HG03457 (cell line): ENCODE results near the gene MARVELD3.
"Not testable (repeated sequence)": the region's sequence is repeated elsewhere in the genome, so short reads cannot be mapped to it uniquely, and the experiment has no call there.

Source experiments
- ATAC-seq: cut with Tn5 transposase; IDR thresholded peaks from one replicate; pipeline ENCODE4 v1.9.1; 2021; ENCODE audit warnings: moderate number of reproducible peaks; ENCODE audit not compliant: unreplicated experiment

MARVELD3 gene

DNA sequence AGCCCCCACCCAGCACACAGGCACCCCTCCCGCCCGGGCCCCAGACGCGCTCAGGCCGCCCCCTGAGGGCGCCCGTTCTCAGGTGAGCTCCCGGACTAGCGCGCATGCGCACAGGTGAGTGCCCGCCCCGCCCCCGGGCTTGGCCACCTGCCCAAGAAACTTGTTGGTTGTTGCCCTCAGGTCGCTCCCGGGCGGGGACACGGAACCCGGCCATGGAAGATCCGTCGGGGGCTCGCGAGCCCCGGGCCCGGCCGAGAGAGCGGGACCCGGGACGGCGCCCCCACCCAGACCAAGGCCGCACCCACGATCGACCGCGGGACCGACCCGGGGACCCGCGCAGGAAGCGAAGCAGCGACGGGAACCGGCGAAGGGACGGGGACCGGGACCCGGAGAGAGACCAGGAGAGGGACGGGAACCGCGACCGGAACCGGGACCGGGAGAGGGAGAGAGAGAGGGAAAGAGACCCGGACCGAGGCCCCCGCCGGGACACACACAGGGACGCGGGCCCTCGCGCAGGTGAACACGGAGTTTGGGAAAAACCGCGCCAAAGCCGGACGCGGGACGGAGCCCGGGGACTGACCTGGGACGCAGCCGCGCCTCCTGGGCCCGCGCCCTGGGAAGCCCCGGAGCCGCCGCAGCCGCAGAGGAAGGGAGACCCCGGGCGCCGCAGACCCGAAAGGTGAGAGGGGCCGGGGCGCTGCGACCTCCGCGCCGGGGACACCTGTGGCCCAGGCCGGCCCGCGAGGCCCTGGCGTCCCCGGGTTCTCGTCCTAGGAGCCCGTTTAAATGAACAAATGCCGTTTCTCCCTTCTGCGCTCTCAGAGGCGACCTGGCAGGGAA lies at the start of gene MARVELD3:
TSS of gene MARVELD3 (plus strand) at position 167 of the 840 bp plus-strand sequence. CDS start at position 213, 46 bp downstream.
- no peak for ATAC-seq

- ATAC-seq: no peak
These were observed 49.0 kb upstream of the MARVELD3 start, which contains the start of gene TAT for GRCh38 chr16:71576971-71577370. TAT (minus strand) TSS chr16:71577092; CDS start chr16:71576415, 677 bp downstream.

DNA sequence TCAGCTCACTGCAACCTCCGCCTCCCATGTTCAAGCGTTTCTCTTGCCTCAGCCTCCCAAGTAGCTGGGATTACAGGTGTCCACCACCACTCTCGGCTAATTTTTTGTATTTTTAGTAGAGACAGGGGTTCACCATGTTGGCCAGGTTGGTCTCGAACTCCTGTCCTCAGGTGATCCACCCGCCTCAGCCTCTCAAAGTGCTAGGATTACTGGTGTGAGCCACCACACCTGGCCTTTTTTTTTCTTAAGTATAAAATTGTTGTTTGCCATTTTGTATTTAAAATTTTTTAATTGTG lies 43.5 kb upstream of the MARVELD3 start:
- ATAC-seq: not testable (repeated sequence)

DNA sequence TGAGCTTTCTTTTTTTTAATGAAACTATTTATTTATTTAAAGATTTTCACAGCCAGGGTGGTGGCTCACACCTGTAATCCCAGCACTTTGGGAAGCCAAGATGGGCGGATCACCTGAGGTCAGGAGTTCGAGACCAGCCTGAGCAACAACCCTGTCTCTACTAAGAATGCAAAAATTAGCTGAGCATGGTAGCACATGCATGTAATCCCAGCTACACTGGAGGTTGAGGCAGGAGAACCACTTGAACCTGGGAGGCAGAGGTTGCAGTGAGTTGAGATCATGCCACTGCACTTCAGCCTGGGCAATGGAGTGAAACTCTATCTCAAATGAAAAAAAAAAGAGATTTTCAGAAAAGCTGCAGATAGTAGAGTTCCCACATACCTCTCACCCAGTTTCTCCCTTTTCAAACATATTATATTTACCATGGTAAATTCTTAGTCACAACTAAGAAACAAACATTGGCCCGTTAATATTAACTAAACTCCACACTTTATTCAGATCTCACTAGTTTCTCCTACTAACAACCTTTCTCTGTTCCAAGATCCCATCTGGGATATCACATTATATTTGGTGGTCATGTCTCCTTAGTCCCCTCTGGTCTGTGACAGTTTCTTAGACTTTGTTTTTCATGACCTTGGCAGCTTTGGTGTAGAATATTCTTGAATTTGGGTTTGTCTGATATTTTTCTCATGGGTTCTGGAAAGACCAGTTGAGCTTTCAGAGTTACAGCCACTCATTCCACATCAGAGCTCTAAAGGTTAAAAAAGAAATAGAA lies 41.3 kb upstream of the MARVELD3 start:
- no peak for ATAC-seq

DNA sequence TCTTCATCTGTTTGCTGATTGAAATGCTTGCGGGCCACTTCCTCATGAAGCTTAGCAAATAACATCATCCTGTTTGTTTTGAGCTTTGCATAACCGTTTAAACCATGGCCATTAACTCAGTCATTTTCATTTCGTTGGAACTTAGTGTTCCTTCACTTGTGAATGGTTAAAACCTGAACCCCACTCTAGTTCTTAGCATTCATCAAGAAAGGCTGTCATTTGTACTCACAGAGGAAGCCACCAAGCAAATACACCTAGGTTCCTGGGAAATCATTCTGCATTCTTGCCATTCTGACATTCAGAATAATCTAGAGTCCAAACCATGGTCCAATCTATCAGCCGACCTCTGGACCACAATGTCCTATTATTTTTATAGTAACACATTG lies 40.7 kb upstream of the MARVELD3 start:
- ATAC-seq: no peak

DNA sequence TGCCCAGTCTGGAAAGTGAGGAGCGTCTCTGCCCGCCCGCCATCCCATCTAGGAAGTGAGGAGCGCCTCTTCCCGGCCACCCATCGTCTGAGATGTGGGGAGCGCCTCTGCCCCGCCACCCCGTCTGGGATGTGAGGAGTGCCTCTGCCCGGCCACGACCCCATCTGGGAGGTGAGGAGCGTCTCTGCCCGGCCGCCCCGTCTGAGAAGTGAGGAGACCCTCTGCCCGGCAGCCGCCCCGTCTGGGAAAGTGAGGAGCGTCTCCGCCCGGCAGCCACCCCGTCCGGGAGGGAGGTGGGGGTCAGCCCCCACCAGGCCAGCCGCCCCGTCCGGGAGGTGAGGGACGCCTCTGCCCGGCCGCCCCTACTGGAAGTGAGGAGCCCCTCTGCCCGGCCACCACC lies 36.6 kb upstream of the MARVELD3 start:
- ATAC-seq: not testable (repeated sequence)

- ATAC-seq: not testable (repeated sequence)
These were observed 35.9 kb upstream of the MARVELD3 start for GRCh38 chr16:71590071-71590470.

DNA sequence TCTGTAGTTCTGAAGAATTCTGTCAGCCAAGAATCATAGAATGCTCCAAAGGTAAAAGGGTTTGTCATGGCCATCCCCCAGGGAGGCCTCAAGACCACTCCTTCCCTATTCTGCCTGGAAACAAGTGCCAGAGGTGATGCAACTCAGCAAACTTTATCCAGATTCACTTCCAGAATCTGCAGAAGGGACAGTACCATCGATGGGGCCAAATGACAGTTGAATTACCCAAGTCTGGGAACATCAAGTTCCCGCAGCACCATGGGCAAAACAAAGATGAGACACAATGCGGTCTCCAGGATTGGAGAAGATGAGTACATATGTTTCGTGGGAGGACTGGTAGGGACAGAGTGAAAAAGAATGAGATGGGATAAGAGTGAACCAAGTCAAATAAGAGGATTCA lies 35.4 kb upstream of the MARVELD3 start:
- no peak for ATAC-seq

GRCh38 chr16:71591917-71592316 lies 34.1 kb upstream of the MARVELD3 start:
- no peak for ATAC-seq

DNA sequence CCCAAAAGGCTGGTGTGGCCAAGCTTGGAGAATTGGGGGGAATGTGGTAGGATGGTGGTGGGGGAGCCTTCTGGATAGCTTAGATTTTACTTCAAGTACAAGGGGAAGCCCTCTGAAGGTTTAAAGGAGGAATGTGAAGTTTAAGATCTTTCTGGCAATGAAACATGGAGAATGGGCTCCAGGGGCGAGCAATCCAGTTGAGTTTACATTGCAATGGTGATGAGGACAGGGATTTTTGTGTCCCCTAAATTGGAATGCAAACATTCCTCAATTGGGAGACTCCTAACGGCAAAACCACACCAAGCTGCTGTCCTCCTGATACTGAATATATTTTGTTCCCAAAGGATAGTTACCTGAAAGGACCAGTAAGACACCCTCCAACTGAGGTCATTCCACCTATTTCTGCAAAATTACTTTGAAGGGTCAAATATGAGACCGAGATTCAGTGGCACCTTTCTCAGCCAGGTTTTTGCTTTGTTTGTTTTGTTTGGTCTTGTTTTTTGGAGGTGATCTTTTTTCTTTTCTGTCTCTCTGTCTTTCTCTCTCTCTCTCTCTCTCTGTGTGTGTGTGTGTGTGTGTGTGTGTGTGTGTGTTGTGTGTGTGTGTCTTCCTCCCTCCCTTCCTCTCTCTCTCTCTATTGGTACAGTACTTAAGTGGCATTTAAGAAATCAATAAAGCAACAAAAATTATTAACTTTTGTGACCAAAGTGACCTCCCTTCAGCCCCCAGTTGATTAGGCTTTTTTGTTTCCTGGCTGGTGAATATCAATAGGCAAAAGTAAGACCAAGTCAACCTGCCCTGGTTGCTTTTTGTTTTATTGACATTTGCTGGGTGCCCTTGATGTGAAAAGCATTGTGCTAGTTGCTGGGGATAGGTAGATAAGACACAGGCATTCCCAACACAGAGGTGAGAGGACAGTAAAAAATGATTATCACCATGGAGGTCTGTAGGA lies 32.7 kb upstream of the MARVELD3 start:
- ATAC-seq: no peak

DNA sequence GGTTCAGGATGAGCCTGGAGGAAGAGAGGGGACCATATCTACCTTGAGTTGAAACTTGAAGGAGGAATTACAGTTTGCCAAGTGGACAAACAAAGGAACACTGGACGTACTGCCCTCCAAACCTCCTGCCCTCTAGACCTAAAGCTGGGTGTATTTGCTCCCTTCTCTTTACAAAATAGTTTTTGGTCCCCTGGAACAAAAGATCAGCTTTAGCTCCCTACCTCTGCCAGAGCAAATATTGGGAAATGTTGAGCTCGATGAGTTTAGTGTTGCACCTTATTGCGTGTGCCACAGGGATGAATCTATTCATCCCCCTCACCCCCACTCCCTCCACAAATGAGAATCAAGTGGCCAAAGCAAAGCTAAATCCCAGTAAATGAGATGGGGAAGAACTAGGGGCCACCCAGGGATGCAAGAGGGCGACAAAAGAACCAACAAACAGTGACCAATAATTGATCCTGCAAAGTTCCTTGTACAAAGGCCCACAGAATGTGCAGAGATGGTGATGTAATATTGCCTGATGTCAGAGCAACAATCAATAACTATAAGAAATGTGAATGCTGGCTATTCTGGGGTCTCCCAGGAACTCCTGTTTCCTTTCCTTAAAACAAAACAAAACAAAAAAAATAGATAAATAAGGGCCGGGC lies 31.9 kb upstream of the MARVELD3 start:
- ATAC-seq: no peak

GRCh38 chr16:71595340-71595826 lies 30.6 kb upstream of the MARVELD3 start:
- not testable (repeated sequence) for ATAC-seq

- not testable (repeated sequence) for ATAC-seq
These were observed 27.6 kb upstream of the MARVELD3 start for GRCh38 chr16:71598426-71598825.

DNA sequence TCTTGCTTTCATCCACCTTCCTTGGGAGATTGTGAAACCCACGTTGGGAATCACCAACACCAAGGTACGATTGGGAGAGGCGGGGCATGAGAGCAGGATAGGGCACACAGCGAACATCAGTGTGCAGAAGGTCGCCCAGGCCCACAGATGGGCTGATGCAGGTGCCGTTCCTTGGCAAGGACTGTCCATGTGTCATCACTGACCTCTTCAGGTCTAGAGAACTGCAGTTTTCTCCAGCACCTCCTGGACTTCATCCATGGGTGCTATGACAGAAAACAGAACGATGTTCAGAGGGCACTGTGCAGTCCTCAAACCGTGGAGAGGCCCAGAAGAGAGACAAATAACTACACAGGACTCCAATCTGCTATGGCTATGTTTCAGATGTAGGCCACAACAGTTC lies 25.2 kb upstream of the MARVELD3 start:
- no peak for ATAC-seq

GRCh38 chr16:71609066-71609465 lies 16.9 kb upstream of the MARVELD3 start:
- no peak for ATAC-seq

DNA sequence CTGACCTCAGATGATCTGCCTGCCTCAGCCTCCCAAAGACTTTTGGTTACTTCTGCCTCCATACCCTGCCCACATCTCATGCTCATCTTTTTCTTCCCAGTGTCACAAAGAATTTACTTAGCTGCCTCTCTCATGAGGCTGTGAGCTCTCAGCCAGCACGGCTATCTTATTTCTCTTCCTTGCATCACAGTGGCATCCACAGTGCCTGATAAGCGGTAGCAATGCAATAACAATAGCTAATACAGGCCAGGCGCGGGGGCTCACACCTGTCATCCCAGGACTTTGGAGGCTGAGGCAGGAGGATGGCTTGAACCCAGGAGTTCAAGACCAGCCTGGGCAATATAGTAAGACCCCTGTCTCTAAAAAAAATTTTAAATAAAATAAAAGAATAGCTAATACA lies 15.5 kb upstream of the MARVELD3 start:
- no peak for ATAC-seq

- ATAC-seq: peak; percentile 38
These were observed 14.8 kb upstream of the MARVELD3 start for GRCh38 chr16:71610936-71611871.

DNA sequence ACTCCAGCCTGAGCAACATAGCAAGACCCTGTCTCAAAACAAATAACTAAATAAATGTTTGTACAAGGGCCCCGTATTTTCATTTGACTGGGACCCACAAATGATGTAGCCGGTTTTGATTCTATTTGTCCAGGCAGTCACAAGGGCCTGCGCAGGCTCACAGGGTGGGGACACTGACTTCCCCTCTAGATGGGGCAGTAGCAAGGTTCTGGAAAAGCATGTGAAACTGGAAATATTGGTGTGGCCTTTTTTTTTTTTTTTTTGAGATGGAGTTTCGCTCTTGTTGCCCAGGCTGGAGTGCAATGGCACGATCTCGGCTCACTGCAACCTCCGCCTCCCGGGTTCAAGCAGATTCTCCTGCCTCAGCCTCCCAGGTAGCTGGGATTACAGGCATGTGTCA lies 11.0 kb upstream of the MARVELD3 start:
- ATAC-seq: not testable (repeated sequence)

DNA sequence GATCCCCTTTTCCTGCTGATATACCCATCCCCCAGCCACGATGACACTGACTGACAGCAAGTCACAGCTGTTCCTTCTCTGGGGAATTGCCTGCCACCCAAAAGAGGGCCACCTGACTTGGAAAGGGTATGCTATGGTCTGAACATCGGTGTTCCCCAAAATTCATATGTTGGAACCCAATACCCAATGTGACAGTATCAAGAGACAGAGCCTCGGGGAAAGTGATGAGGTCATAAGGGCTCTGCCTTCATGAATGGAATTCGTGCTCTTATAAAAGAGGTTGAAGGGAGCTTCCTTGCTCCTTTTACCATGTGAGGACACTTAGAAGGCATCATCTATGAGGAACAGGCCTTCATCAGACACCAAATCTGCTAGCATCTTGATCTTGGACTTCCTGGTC lies 7.6 kb upstream of the MARVELD3 start:
- ATAC-seq: no peak
